Measurements from ENCODE around the gene DGKI. TPM values are rescaled to one million over a fixed set of nuclear protein-coding genes. Genes with fewer than 3 reads are reported as not detected.
"Not testable (repeated sequence)": the region's sequence is repeated elsewhere in the genome, so short reads cannot be mapped to it uniquely, and the experiment has no call there.

Gene DGKI
- total RNA-seq, 2 donors from 2014 or later: 0.04 to 0.64 TPM

DNA sequence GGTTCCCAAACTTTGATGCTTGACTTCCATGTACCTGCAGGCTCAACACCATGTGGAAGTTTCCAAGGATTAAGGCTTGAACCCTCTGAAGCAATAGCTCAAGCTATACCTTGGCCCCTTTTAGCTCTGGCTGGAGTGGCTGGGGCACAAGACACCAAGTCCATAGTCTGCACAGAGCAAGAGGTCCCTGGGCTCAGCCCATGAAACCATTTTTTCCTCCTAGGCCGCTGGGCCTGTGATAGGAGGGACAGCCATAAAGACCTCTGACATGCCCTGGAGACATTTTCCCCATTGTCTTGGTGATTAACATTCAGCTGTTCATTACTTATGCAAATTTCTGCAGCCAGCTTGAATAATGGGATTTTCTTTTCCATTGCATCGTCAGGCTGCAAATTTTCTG lies 14.4 kb downstream of the DGKI start:
- WGBS, 2 experiments (ENCODE audit: insufficient coverage in 1 of 2, insufficient read length in 1 of 2): 86 to 98% methylated on average over 2 of the region's 2 CpGs

DNA sequence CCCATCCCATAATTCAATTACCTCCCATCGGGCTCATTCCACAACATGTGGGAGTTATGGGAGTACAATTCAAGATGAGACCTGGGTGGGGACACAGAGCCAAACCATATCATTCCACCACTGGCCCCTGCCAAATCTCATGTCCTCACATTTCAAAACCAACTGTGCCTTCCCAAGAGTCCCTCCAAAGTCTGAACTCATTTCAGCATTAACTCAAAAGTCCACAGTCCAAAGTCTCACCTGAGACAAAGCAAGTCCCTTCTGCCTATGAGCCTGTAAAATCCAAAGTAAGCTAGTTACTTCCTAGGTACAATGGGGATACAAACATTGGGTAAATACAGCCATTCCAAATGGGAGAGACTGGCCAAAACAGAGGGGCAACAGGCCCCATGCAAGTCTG lies 15.2 kb downstream of the DGKI start:
- not testable (repeated sequence) for H3K4me1 ChIP-seq (ENCODE audit: control insufficient read depth, insufficient read depth, low read length); H3K27ac ChIP-seq (ENCODE audit: low read depth, low read length); DNase-seq; H3K4me1 Mint-ChIP-seq; H3K27me3 ChIP-seq (ENCODE audit: control insufficient read depth, insufficient read depth, low read length, poor library complexity, severe bottlenecking); H3K36me3 ChIP-seq (ENCODE audit: control insufficient read depth, insufficient read depth, low read length); H3K27me3 Mint-ChIP-seq (ENCODE audit: insufficient read depth); H3K27ac Mint-ChIP-seq; H3K9ac ChIP-seq (ENCODE audit: extremely low read depth, low read length, poor library complexity, severe bottlenecking); H3K4me3 Mint-ChIP-seq; H3K4me3 ChIP-seq (ENCODE audit: low read length)
- H3K36me3 Mint-ChIP-seq (ENCODE audit: low read depth): peaks cover 14% of the 10 kb centered on the region
- peaks cover 39% of the 10 kb centered on the region for H3K9me3 Mint-ChIP-seq
- peaks cover 24% of the 10 kb centered on the region for H3K9me3 ChIP-seq (ENCODE audit: control insufficient read depth, low read length)
- WGBS, 2 experiments (ENCODE audit: insufficient coverage in 1 of 2, insufficient read length in 1 of 2): 83% methylated on average over 1 of the region's 1 CpG; no CpG with 5 or more reads in 1 of the 2 experiments

More for the DNA sequence above, 14.4 kb downstream of the DGKI start:
- Histone ChIP-seq H3K4me1 (ENCODE audit: control insufficient read depth, insufficient read depth, low read length) (no peaks in the 10 kb centered on the region), H3K27ac (ENCODE audit: low read depth, low read length) (no peak overlapping the region), H3K9ac (ENCODE audit: extremely low read depth, low read length, poor library complexity, severe bottlenecking) (no peak overlapping the region), H3K4me3 (ENCODE audit: low read length) (no peak overlapping the region), H3K27me3 (ENCODE audit: control insufficient read depth, insufficient read depth, low read length, poor library complexity, severe bottlenecking) (no peaks in the 10 kb centered on the region), H3K9me3 (ENCODE audit: control insufficient read depth, low read length) (peaks cover 24% of the 10 kb centered on the region), H3K36me3 (ENCODE audit: control insufficient read depth, insufficient read depth, low read length) (no peaks in the 10 kb centered on the region)
- Mint-ChIP-seq H3K4me3 (no peak overlapping the region), H3K27me3 (ENCODE audit: insufficient read depth) (peaks cover 4% of the 10 kb centered on the region), H3K27ac (no peak overlapping the region), H3K4me1 (no peaks in the 10 kb centered on the region), H3K36me3 (ENCODE audit: low read depth) (peaks cover 14% of the 10 kb centered on the region), H3K9me3 (peaks cover 39% of the 10 kb centered on the region)
- TF ChIP-seq, protein P1, sequence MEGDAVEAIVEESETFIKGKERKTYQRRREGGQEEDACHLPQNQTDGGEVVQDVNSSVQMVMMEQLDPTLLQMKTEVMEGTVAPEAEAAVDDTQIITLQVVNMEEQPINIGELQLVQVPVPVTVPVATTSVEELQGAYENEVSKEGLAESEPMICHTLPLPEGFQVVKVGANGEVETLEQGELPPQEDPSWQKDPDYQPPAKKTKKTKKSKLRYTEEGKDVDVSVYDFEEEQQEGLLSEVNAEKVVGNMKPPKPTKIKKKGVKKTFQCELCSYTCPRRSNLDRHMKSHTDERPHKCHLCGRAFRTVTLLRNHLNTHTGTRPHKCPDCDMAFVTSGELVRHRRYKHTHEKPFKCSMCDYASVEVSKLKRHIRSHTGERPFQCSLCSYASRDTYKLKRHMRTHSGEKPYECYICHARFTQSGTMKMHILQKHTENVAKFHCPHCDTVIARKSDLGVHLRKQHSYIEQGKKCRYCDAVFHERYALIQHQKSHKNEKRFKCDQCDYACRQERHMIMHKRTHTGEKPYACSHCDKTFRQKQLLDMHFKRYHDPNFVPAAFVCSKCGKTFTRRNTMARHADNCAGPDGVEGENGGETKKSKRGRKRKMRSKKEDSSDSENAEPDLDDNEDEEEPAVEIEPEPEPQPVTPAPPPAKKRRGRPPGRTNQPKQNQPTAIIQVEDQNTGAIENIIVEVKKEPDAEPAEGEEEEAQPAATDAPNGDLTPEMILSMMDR (conservative IDR thresholded peaks at IDR 0.05): no peak
- no peak for DNase-seq

DNA sequence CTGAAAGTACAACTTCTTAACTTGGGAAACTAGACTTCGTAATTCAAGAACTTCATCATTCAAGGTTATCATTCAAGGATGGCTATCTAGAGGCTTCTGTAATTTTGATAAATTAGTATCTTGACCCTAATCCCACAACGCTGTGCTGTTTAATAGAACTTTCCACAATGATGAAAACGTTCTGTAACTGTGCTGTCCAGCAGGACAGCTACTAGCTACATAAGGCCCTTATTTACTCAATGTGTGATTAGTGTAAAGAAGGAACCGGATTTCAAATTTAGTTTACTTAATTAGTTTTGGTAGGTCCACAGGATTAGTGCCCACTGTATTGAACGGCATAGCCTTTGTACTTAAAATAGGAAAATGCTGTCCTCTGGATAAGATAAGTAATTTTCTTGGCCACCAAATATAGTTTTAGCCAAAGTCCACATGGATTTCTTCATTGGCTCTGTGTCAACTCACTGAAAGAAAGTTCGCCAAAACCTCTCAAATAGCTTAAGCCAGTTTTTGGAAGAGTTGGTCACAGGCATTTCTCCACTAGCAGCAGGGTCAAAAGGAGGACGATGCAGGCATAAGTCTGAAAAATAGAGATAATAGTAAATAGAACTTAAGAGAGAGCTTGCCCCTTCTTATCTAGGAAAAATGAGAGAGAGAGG lies 17.3 kb downstream of the DGKI start:
- H3K9ac ChIP-seq (ENCODE audit: extremely low read depth, low read length, poor library complexity, severe bottlenecking): no peak overlapping the region
- no peaks in the 10 kb centered on the region for H3K36me3 ChIP-seq (ENCODE audit: control insufficient read depth, insufficient read depth, low read length)
- no peak overlapping the region for H3K27ac ChIP-seq (ENCODE audit: low read depth, low read length)
- Mint-ChIP-seq H3K36me3 (ENCODE audit: low read depth) (peaks cover 14% of the 10 kb centered on the region), H3K4me1 (no peaks in the 10 kb centered on the region), H3K27me3 (ENCODE audit: insufficient read depth) (peaks cover 4% of the 10 kb centered on the region), H3K9me3 (peaks cover 37% of the 10 kb centered on the region), H3K27ac (no peak overlapping the region), H3K4me3 (no peak overlapping the region)
- TF ChIP-seq, protein P1 (conservative IDR thresholded peaks at IDR 0.05): no peak
- H3K4me1 ChIP-seq (ENCODE audit: control insufficient read depth, insufficient read depth, low read length): no peaks in the 10 kb centered on the region
- no peak overlapping the region for H3K4me3 ChIP-seq (ENCODE audit: low read length)
- DNase-seq: no peak
- H3K27me3 ChIP-seq (ENCODE audit: control insufficient read depth, insufficient read depth, low read length, poor library complexity, severe bottlenecking): no peaks in the 10 kb centered on the region
- 92 to 100% methylated on average over 4 to 7 of the region's 7 CpGs for WGBS, 2 experiments (ENCODE audit: insufficient coverage in 1 of 2, insufficient read length in 1 of 2)
- peaks cover 24% of the 10 kb centered on the region for H3K9me3 ChIP-seq (ENCODE audit: control insufficient read depth, low read length)
